Adrenal gland (tissue), 5 donors: ENCODE measurements around the gene TTC3.

Experiments used
- POLR2A ChIP-seq, 2 donors: fragments of 450-650 bp; IDR thresholded peaks; one replicate each; pipeline ENCODE4 v1.6.1; 2017; ENCODE audit warnings: antibody characterized with exemption in 2 of 2, mild to moderate bottlenecking in 2 of 2, moderate library complexity in 1 of 2
- TF ChIP-seq, protein P1 (sequence below), 6 experiments: fragments of 450-650 bp in 4 of 6; fragments of 200-600 bp in 2 of 6; sonication (generic) in 1 of 6; IDR thresholded peaks; 1 replicate in 5 of 6; 2 replicates in 1 of 6; pipeline versions ENCODE4 v1.5.1 to v1.8.0; 2016 to 2021; ENCODE audit warnings: antibody characterized with exemption in 6 of 6, mild to moderate bottlenecking in 2 of 6, moderate library complexity in 1 of 6
- donor health status: DM: no; HTN: no; CAD: no.

DNA sequence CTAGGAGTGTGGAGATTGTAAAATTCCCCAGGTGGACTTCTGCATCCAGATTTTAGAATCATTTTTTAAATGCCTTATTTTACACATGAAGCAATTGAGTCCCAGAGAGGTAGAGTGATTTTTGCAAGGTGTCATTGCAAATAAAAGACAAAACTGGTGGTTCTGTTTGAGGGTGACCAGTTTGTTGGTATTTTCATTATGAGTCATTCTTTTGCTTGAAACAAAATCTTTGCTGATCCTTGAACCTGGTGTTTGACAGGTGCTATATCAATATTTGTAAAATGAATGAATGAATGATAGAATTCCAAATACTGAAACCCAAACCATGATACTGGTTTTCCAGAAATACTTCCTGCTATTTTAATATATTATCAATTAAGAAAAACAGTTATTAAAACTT lies 44.1 kb downstream of the TTC3 start:
- TF ChIP-seq, protein P1, sequence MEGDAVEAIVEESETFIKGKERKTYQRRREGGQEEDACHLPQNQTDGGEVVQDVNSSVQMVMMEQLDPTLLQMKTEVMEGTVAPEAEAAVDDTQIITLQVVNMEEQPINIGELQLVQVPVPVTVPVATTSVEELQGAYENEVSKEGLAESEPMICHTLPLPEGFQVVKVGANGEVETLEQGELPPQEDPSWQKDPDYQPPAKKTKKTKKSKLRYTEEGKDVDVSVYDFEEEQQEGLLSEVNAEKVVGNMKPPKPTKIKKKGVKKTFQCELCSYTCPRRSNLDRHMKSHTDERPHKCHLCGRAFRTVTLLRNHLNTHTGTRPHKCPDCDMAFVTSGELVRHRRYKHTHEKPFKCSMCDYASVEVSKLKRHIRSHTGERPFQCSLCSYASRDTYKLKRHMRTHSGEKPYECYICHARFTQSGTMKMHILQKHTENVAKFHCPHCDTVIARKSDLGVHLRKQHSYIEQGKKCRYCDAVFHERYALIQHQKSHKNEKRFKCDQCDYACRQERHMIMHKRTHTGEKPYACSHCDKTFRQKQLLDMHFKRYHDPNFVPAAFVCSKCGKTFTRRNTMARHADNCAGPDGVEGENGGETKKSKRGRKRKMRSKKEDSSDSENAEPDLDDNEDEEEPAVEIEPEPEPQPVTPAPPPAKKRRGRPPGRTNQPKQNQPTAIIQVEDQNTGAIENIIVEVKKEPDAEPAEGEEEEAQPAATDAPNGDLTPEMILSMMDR (IDR thresholded peaks at IDR 0.05): no peak
- no peak for TF ChIP-seq POLR2A (IDR thresholded peaks at IDR 0.05)
